ENCODE data around the gene CACNA1I.

- no peak for TF ChIP-seq CTCF (IDR thresholded peaks at IDR 0.05; ENCODE audit: insufficient read depth, low read depth, low read length)
- TF ChIP-seq EZH2 (IDR thresholded peaks at IDR 0.05; ENCODE audit: insufficient read depth, low read length), result no peak
These were observed 142.4 kb downstream of the CACNA1I start for GRCh38 chr22:39712751-39713525.

All from astrocyte (in vitro differentiated cells and primary cell).